ENCODE measurements around the gene MAN2B2. TPM values are rescaled to one million over a fixed set of nuclear protein-coding genes. Genes with fewer than 3 reads are reported as not detected.

MAN2B2 gene
- total RNA-seq, 1 experiment from 2014 or later, result 27.8 TPM

DNA sequence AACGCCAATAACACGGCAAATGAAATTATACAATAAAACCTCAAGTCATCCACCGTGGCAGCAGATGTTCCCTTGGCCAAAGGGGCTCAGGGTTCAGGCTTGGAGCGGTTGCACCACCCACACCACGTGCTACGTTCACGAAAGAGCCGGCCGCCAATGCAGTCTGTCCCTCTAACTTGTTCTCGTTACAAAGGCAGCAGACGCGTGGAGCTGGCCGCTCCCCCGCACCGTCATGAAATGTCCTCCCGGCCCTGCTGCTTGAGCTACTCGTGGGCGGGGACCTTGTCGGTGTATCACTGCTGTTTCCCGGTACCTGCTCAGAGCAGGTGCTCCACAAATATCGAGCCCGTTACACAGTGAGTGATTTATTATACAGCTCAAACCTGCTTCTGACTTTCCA lies 36.4 kb upstream of the MAN2B2 start:
- ChIA-PET POLR2A (ENCODE audit: unreplicated experiment) (no interaction called here), CTCF (no interaction called here)
- no peak for DNase-seq
- Histone ChIP-seq H3K4me1 (replicated peaks; ENCODE audit: insufficient read depth) (no peaks in the 10 kb centered on the region), H3K9me2 (ENCODE audit: insufficient read depth) (no peaks in the 10 kb centered on the region), H2AFZ (no peak overlapping the region), H3K36me3 (ENCODE audit: low read depth) (no peaks in the 10 kb centered on the region), H3K4me2 (no peak overlapping the region), H3K27me3 (ENCODE audit: insufficient read depth, low read depth) (no peaks in the 10 kb centered on the region), H3K27ac (no peak overlapping the region), H4K20me1 (ENCODE audit: insufficient read depth) (no peaks in the 10 kb centered on the region), H3K4me3 (no peak overlapping the region), H3K9me3 (ENCODE audit: insufficient read depth, low read depth) (no peaks in the 10 kb centered on the region), H3F3A (ENCODE audit: insufficient read depth, low read depth) (no peaks in the 10 kb centered on the region), H3K79me2 (ENCODE audit: low read depth) (no peaks in the 10 kb centered on the region)
- no peak for TF ChIP-seq EZH2 (IDR thresholded peaks at IDR 0.05; ENCODE audit: low read depth)
- TF ChIP-seq, protein P1, sequence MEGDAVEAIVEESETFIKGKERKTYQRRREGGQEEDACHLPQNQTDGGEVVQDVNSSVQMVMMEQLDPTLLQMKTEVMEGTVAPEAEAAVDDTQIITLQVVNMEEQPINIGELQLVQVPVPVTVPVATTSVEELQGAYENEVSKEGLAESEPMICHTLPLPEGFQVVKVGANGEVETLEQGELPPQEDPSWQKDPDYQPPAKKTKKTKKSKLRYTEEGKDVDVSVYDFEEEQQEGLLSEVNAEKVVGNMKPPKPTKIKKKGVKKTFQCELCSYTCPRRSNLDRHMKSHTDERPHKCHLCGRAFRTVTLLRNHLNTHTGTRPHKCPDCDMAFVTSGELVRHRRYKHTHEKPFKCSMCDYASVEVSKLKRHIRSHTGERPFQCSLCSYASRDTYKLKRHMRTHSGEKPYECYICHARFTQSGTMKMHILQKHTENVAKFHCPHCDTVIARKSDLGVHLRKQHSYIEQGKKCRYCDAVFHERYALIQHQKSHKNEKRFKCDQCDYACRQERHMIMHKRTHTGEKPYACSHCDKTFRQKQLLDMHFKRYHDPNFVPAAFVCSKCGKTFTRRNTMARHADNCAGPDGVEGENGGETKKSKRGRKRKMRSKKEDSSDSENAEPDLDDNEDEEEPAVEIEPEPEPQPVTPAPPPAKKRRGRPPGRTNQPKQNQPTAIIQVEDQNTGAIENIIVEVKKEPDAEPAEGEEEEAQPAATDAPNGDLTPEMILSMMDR (conservative IDR thresholded peaks at IDR 0.05), result no peak
- intact Hi-C loops (cut with micrococcal nuclease; ENCODE audit: unreplicated experiment), result no loop called here
- no TSS peak for BruUV-seq (replicated peaks)

GRCh38 chr4:6539009-6539764 lies 35.8 kb upstream of the MAN2B2 start:
- Histone ChIP-seq H3K4me1 (replicated peaks; ENCODE audit: insufficient read depth) (no peaks in the 10 kb centered on the region), H3K36me3 (ENCODE audit: low read depth) (no peaks in the 10 kb centered on the region), H3K9me2 (ENCODE audit: insufficient read depth) (no peaks in the 10 kb centered on the region), H3K27me3 (ENCODE audit: insufficient read depth, low read depth) (no peaks in the 10 kb centered on the region), H3K4me2 (no peak overlapping the region), H4K20me1 (ENCODE audit: insufficient read depth) (no peaks in the 10 kb centered on the region), H3K4me3 (no peak overlapping the region), H3K27ac (no peak overlapping the region), H3K79me2 (ENCODE audit: low read depth) (no peaks in the 10 kb centered on the region), H3F3A (ENCODE audit: insufficient read depth, low read depth) (no peaks in the 10 kb centered on the region), H2AFZ (no peak overlapping the region), H3K9me3 (ENCODE audit: insufficient read depth, low read depth) (no peaks in the 10 kb centered on the region)
- ChIA-PET POLR2A (ENCODE audit: unreplicated experiment) (no interaction called here), CTCF (no interaction called here)
- DNase-seq, result no peak
- no TSS peak for BruUV-seq (replicated peaks)
- intact Hi-C loops (cut with micrococcal nuclease; ENCODE audit: unreplicated experiment), result no loop called here
- TF ChIP-seq, protein P1 (conservative IDR thresholded peaks at IDR 0.05), result no peak
- TF ChIP-seq EZH2 (IDR thresholded peaks at IDR 0.05; ENCODE audit: low read depth), result no peak

DNA sequence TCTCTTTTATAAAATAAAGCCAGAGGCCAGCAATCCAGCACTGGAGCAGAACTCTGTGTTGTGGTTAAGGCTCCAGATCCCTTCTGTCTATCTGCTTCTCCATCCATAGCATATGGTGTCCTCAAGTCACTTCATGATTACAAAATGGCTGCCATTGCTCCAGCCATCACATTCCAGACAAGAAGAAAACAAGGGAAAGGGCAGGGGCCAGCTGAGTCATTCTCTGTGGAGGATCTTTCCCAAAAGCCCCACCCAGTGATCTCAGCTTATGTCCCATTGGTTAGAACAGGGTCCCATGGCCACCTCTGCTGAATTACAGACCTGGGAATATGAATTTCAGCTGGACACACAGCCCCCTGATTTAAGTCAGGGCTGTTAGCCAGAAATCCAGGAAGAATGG lies 34.1 kb upstream of the MAN2B2 start:
- intact Hi-C loops (cut with micrococcal nuclease; ENCODE audit: unreplicated experiment), result loop anchor here (10.0 kb wide), 1 partner anchor 644 kb away; no protein-coding TSS in a partner anchor
- ChIA-PET POLR2A (ENCODE audit: unreplicated experiment) (no interaction called here), CTCF (no interaction called here)
- no peaks in the 10 kb centered on the region for H3K4me1 ChIP-seq (replicated peaks; ENCODE audit: insufficient read depth)
- no peak overlapping the region for H3K4me2 ChIP-seq
- H3K79me2 ChIP-seq (ENCODE audit: low read depth), result no peaks in the 10 kb centered on the region
- no peaks in the 10 kb centered on the region for H3K36me3 ChIP-seq (ENCODE audit: low read depth)
- no peaks in the 10 kb centered on the region for H3K9me2 ChIP-seq (ENCODE audit: insufficient read depth)
- no peaks in the 10 kb centered on the region for H3K9me3 ChIP-seq (ENCODE audit: insufficient read depth, low read depth)
- TF ChIP-seq EZH2 (IDR thresholded peaks at IDR 0.05; ENCODE audit: low read depth), result no peak
- TF ChIP-seq, protein P1 (conservative IDR thresholded peaks at IDR 0.05), result no peak
- no peak overlapping the region for H3K27ac ChIP-seq
- H3F3A ChIP-seq (ENCODE audit: insufficient read depth, low read depth), result no peaks in the 10 kb centered on the region
- H3K4me3 ChIP-seq, result no peak overlapping the region
- no peaks in the 10 kb centered on the region for H3K27me3 ChIP-seq (ENCODE audit: insufficient read depth, low read depth)
- H4K20me1 ChIP-seq (ENCODE audit: insufficient read depth), result no peaks in the 10 kb centered on the region
- H2AFZ ChIP-seq, result no peak overlapping the region
- no TSS peak for BruUV-seq (replicated peaks)
- no peak for DNase-seq

All from PC-9 (cell line).